Urinary bladder (tissue), 4 donors: ENCODE measurements around the gene MEGF8. TPM values are rescaled to one million over a fixed set of nuclear protein-coding genes. Genes with fewer than 3 reads are reported as not detected.
A peak's percentile ranks its signal among the peaks of the same experiment; 100 is the strongest.

ENCODE experiments used
- DNase-seq: peaks from one replicate; pipeline ENCODE4 v3.0.0-alpha.2; 2015; ENCODE audit errors: extremely low spot score
- H3K27ac ChIP-seq: one replicate; pipeline ENCODE4 v1.5.1; 2013; ENCODE audit warnings: low read depth, mild to moderate bottlenecking, moderate library complexity
- H3K36me3 ChIP-seq: one replicate; pipeline ENCODE4 v1.6.1; 2013; ENCODE audit warnings: mild to moderate bottlenecking, moderate library complexity; ENCODE audit not compliant: insufficient read depth
- H3K4me1 ChIP-seq: one replicate; pipeline ENCODE4 v1.6.1; 2013; ENCODE audit warnings: mild to moderate bottlenecking, moderate library complexity; ENCODE audit not compliant: insufficient read depth
- H3K4me3 ChIP-seq: one replicate; pipeline ENCODE4 v1.5.1; 2013; ENCODE audit warnings: low read depth, low read length
- WGBS: extraction: QIAGEN DNeasy Blood & Tissue Kit; methylation state at CpG from one replicate; pipeline ENCODE4 v1.1.7; 2013; 5-methylcytosine and 5-hydroxymethylcytosine counted together
- polyA plus RNA-seq: library from polyadenylated mRNA; stranded (reverse); fragments of 200-250 nt; gene quantifications from one replicate; pipeline ENCODE4 v1.2.3, GENCODE V29; 2013
- total RNA-seq: library from RNA; depleted of rRNA; stranded (reverse); fragments of >200 nt; gene quantifications from one replicate; pipeline ENCODE4 v1.2.3, GENCODE V29; 2014
- donor health status: healthy with polysubstance abuse.
- donor health status: healthy.

Gene MEGF8
- total and polyA plus RNA-seq, 2 donors: 14.7 to 19.8 TPM

DNA sequence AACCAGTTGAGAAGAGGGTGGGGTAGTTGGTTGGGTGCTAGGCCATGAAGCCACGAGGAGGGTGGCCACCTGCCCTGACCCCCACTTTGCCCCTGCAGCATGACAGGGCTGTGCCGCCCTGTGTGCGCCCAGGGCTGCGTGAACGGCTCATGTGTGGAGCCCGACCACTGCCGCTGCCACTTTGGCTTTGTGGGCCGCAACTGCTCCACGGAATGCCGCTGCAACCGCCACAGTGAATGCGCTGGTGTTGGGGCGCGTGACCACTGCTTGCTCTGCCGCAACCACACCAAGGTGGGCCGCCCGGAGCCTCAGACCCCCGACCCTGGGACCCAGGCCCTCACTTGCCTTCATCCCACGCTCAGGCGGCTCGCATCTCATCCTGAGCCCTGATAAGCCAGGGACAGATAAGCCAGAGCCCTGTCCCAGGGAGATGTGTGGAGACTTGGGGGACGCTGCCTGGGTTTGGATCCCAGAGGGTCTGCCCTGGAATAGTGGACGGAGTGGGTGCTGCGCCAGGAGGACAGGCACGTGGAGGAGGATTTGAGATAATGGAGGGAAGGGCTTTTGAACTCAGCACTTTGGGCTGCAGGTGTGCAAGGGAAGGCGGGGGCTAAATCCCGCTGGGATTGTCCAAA, 44.1 kb downstream of the MEGF8 start:
- H3K27ac ChIP-seq: no peak overlapping the region
- H3K4me1 ChIP-seq: no peaks in the 10 kb centered on the region
- H3K36me3 ChIP-seq: no peaks in the 10 kb centered on the region
- 93% methylated on average over 27 of the region's 27 CpGs for WGBS
- no peak for DNase-seq
- H3K4me3 ChIP-seq: no peak overlapping the region

DNA sequence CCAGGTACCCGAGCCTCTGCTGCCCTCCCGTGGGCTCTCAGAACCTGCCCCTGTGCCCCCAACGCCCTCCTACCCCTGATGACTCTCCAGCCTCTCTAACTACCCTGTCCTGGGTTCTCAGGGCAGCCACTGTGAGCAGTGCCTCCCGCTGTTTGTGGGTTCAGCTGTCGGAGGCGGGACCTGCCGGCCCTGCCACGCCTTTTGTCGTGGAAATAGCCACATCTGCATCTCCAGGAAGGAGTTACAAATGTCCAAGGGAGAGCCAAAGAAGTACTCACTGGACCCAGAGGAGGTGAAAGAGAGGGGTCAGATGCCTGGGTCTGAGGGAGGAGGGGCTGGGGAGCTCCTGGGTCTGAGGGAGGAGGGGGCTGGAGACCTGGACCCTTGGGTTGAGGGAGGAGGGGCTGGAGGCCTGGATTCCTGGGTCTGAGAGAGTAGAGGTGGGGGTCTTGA, 44.7 kb downstream of the MEGF8 start:
- no peak for DNase-seq
- no peaks in the 10 kb centered on the region for H3K36me3 ChIP-seq
- no peak overlapping the region for H3K4me3 ChIP-seq
- no peak overlapping the region for H3K27ac ChIP-seq
- H3K4me1 ChIP-seq: no peaks in the 10 kb centered on the region
- 73% methylated on average over 9 of the region's 9 CpGs for WGBS

DNA sequence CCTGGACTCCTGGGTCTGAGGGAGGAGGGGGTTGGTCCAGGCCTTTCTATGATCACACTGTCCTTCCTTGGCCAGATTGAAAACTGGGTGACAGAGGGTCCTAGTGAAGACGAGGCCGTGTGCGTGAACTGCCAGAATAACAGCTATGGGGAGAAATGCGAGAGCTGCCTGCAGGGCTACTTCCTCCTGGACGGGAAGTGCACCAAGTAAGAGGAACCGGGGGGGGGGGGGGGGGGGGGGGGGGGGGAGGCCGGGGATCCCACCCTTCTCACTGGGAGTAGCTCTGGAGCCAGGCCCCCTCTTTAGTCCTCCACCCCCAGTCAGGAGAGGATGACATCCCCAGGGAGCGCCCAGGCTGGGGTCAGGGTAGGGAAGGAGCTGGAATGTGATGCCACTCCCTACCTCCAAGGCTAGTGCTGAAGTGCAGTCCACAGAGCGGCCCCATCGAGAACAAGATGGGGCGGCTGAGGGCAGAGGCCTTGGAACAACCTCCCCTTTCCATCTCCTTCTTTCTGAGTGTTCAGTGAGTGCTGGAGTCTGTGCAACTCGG, 45.3 kb downstream of the MEGF8 start:
- no peak overlapping the region for H3K4me3 ChIP-seq
- no peak overlapping the region for H3K27ac ChIP-seq
- DNase-seq: no peak
- 83% methylated on average over 12 of the region's 12 CpGs for WGBS
- H3K4me1 ChIP-seq: no peaks in the 10 kb centered on the region
- no peaks in the 10 kb centered on the region for H3K36me3 ChIP-seq

DNA sequence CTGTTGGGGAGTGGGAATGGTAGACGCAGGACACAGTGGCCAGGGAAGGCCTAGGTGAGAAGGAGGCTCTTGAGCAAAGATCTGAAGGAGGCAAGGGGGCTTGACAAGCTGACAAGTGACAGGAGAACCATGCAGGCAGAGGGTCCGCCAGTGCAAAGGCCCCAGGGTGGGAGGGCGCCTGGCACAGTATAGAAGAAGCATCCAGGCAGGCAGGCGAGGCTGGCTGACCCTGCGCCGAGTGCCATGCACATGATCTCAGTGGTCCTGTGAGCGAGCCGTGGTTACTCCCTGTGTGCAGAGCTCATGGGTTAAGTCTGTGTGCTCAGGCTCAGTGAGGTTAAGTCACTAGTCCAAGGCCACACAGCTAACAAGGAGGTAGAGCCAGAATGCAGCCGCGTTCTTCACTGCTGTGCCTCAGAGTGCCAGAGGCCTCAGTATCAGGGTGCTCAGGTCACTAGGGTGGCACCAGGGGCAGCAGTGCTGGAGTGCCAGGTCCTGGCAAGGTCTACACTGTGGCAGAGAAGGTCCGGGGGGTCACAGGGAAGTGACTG, 49.5 kb downstream of the MEGF8 start:
- no peak for DNase-seq
- H3K4me3 ChIP-seq: no peak overlapping the region
- H3K4me1 ChIP-seq: no peaks in the 10 kb centered on the region
- H3K36me3 ChIP-seq: no peaks in the 10 kb centered on the region
- H3K27ac ChIP-seq: no peak overlapping the region
- 93% methylated on average over 11 of the region's 11 CpGs for WGBS

DNA sequence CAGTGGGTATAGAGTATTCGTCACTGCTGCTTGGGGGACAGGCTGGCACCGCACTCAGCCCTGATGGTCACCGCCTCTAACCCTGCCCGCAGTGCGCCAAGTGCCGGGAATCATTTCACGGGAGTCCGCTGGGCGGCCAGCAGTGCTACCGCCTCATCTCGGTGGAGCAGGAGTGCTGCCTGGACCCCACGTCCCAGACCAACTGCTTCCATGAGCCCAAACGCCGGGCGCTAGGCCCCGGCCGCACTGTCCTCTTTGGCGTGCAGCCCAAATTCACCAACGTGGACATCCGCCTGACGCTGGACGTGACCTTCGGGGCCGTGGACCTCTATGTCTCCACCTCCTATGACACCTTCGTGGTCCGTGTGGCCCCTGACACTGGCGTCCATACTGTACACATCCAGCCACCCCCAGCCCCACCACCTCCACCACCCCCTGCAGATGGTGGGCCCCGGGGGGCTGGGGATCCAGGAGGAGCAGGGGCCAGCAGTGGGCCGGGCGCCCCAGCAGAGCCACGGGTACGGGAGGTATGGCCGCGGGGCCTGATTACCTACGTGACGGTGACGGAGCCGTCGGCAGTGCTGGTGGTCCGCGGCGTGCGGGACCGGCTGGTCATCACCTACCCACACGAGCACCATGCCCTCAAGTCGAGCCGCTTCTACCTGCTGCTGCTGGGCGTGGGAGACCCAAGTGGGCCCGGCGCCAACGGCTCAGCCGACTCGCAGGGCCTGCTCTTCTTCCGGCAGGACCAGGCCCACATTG, 50.2 kb downstream of the MEGF8 start:
- no peaks in the 10 kb centered on the region for H3K36me3 ChIP-seq

DNA sequence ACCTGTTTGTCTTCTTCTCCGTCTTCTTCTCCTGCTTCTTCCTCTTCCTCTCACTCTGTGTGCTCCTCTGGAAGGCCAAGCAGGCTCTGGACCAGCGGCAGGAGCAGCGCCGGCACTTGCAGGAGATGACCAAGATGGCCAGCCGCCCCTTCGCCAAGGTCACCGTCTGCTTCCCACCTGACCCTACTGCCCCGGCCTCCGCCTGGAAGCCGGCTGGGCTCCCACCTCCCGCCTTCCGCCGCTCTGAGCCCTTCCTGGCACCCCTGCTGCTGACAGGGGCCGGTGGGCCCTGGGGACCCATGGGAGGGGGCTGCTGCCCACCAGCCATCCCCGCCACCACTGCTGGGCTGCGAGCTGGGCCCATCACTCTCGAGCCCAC, 50.7 kb downstream of the MEGF8 start:
- Histone ChIP-seq H3K4me1 (no peaks in the 10 kb centered on the region), H3K36me3 (no peaks in the 10 kb centered on the region), H3K4me3 (no peak overlapping the region), H3K27ac (no peak overlapping the region)
- DNase-seq: no peak
- WGBS: 96% methylated on average over 17 of the region's 17 CpGs

More for the DNA sequence above, 50.2 kb downstream of the MEGF8 start:
- 92% methylated on average over 54 of the region's 54 CpGs for WGBS
- no peak overlapping the region for H3K4me3 ChIP-seq
- no peaks in the 10 kb centered on the region for H3K4me1 ChIP-seq
- H3K27ac ChIP-seq: no peak overlapping the region
- no peak for DNase-seq

DNA sequence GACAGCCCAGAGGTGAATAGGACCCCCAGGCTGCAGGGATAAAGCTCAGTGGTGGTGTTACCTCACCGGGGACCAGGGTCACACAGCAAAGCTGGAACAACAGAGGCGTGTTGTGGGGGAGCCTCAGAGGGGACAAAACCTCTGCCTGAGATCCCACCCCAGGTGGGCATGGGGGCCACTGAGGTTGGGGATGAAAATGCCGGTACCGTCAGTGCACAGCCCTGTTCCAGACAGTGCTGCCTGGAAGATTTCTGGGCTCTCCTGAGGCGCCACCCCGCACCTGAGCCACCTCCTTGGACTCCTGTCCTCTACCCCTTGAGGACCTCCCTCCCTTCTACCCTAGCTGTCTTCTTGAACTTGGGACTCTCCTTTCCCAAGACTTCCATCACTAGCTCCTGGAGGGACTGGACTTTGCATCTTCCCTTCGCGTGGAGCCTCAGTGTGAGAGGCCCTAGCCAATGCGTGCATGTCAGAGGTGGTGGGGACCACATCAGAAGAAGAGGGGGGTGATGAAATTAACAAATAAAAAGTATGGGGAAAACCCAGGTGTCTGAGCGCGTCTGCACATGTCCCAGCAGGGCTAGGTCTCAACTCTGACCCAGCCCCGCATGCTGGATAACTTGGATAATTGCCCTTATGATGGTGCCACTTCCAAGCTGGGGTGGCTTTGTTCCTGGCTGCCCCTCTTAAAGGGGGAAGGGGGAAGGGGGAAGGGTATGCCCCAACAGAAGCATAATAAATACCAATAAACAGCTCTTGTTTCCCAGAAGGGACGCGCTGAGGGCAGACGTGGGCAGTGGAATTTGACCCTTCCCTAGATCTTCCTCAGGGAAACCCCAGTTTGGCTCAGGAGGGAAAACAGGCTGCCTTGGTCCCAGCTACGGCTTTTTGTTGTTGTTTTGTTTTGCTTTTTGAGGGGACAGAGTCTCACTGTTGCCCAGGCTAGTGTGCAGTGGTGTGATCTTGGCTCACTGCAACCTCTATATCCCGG, 53.1 kb downstream of the MEGF8 start:
- Histone ChIP-seq H3K27ac (no peak overlapping the region), H3K36me3 (no peaks in the 10 kb centered on the region), H3K4me1 (no peaks in the 10 kb centered on the region), H3K4me3 (no peak overlapping the region)
- DNase-seq: no peak
- WGBS: 74% methylated on average over 17 of the region's 17 CpGs

DNA sequence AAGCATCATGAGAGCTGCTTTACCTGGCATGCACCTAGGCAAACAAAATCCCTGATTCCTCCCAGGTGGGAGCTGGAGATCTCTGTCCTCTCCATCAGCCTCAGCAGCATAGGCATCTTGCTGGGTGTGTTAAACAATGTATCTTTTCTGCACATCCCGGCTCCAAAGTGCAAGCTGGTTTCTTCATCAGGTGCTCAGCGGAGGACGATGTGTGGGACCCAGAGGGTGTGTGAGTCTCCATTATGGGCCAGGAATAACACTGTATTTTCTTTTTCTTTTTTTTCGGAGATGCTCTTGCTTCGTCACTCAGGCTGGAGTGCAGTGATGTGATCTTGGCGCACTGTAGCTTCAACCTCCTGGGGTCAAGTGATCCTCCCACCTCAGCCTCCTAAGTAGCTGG, 54.7 kb downstream of the MEGF8 start:
- 80% methylated on average over 6 of the region's 6 CpGs for WGBS
- H3K27ac ChIP-seq: no peak overlapping the region
- no peaks in the 10 kb centered on the region for H3K4me1 ChIP-seq
- H3K36me3 ChIP-seq: no peaks in the 10 kb centered on the region
- no peak for DNase-seq
- no peak overlapping the region for H3K4me3 ChIP-seq

DNA sequence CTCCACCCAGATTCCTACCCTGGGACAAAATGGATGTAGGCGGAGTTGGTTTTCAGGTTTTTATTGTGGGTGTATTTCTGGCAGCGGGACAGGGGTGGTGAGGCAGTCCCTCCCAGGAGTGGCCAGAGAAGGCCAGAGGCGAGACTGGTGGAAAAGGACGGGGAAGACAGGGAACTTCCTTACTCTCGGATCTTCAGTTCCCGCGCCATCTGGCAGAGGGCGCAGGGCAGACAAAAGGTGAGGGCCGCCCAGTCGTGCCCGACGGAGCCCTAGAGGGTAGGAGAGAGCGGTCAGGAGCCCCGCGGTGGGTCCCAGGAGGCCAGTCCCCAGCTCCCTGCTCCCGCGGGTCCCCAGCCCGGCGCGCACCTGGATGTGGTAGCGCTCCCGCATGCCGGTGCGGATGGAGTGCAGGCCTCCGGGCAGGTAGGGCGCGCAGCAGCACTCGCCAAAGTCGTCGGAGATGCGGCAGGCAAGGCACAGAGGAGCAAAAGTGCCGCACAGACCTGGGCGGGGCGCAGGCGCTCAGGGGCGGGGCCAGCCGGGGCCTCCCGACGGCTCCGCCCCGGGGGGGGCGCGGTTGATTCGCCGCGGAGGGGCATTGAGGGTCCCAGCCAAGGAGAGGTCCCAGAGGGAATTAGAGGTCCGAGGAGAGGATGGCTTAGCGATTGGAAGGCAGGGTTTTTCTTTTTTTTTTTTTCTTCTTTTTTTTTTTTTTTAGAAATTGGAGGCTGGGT, 61.7 kb downstream of the MEGF8 start:
- H3K4me1 ChIP-seq: peaks cover 1% of the 10 kb centered on the region

DNA sequence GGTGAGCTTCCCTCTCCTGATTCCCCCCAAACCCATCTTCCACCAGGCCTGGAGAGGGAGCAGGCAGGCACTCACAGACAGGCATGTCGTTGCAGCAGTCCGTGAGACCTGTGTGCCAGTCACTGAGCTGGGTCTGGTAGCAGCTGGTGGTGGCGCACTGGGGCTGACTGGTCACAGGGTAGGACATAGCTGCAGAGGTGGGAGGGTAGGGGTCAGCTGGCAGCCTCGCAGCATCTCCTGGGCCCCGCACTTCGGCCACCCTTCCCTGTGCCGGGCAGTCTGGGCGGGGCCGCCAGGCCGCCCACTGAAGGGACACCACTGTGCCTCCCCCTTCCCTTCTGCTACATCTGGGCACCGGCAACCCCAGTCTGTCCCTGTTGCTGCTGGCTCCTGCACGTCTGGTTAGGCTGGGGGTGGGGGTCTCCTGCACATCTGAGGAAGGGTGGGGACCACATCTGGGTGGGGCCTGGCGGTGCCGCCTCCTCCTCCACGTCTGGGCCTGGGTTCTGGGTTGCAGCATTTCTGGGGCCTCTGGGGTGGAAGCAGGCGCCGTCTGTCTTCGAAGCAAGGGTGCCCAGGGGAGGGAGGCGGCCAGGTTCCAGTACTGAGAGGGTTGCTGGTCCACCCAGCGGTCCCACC, 63.5 kb downstream of the MEGF8 start:
- Histone ChIP-seq H3K4me1 (peaks cover 1% of the 10 kb centered on the region), H3K4me3 (no peak overlapping the region), H3K27ac (no peak overlapping the region), H3K36me3 (no peaks in the 10 kb centered on the region)
- 73% methylated on average over 20 of the region's 20 CpGs for WGBS
- no peak for DNase-seq

More for the DNA sequence above, 61.7 kb downstream of the MEGF8 start:
- 1% methylated on average over 48 of the region's 48 CpGs for WGBS
- no peaks in the 10 kb centered on the region for H3K36me3 ChIP-seq
- DNase-seq: no peak
- H3K4me3 ChIP-seq: peak overlapping the region; percentile 38
- no peak overlapping the region for H3K27ac ChIP-seq

DNA sequence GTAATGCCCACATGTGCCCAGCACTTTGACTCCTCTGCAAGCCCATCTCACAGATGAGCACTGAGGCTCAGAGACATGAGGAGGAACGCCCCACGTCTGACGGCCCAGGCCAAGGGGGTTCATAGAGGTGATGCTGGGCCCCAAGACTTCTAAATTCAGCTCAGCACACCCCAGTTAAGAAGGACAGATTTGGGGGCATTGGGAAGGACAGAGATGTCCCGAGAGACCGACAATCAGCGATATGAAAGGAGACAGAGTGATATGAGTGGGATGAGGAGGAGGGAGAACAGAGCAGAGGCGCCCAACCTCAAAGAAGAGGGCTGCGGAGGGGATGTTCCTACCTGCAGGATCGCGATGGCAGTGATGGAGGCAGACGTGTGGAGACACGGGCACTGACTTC, 64.5 kb downstream of the MEGF8 start, which contains the start of gene CNFN:
TSS of gene CNFN (minus strand) at position 399 of the 400 bp plus-strand sequence. CDS start 1,260 bp downstream, outside the sequence.
- Histone ChIP-seq H3K4me3 (no peak within 1 kb of the TSS), H3K36me3 (no peaks in the 10 kb centered on the region), H3K27ac (no peak within 1 kb of the TSS), H3K4me1 (peaks cover 1% of the 10 kb centered on the region)
- DNase-seq: no peak
- 51% methylated on average over 12 of the region's 12 CpGs for WGBS

DNA sequence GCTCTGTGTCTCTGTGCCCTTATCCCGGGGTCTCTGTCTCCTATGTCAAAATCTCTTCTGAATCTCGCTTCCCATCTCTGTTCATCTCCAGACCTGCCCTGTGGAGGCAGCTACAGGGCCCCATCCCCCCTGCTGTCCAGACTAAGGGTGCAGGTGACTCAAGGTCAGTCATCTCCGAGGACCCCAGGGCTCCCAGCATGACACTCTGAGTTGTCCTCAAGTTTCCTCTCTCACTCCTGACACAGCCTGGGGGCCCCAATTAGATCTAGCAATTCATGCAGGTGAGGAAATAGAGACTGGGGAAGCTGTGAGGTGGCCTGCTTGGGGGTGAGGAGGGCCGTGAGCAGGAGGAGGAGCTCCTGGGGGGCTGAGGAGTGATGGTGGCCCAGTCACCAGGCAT, 66.7 kb downstream of the MEGF8 start:
- WGBS: 75% methylated on average over 4 of the region's 4 CpGs

More for the DNA sequence above, 66.7 kb downstream of the MEGF8 start:
- H3K27ac ChIP-seq: no peak overlapping the region
- H3K4me3 ChIP-seq: no peak overlapping the region
- no peaks in the 10 kb centered on the region for H3K4me1 ChIP-seq
- H3K36me3 ChIP-seq: no peaks in the 10 kb centered on the region
- no peak for DNase-seq
